Measurements from ENCODE around the gene CYFIP1. TPM values are rescaled to one million over a fixed set of nuclear protein-coding genes. Genes with fewer than 3 reads are reported as not detected.
"Not testable (repeated sequence)": the region's sequence is repeated elsewhere in the genome, so short reads cannot be mapped to it uniquely, and the experiment has no call there.

CYFIP1 gene
- total and polyA plus RNA-seq, 10 of the 15 experiments (the other 5 are each of a cell fraction or from before 2014, with no cell fraction given) = 3.5 to 46.2 (median 28.3) TPM

- no peaks in the 10 kb centered on the region for H4K20me1 ChIP-seq (ENCODE audit: control insufficient read depth, insufficient read depth)
- SMC1A ChIA-PET (ENCODE audit: uncharacterized antibody, unreplicated experiment) = no interaction called here
- no peak for FAIRE-seq
- no peak for TF ChIP-seq NR2F1 (conservative IDR thresholded peaks at IDR 0.05)
- TF ChIP-seq MEF2A (IDR thresholded peaks at IDR 0.05; ENCODE audit: insufficient read depth, low read depth, low read length) = no peak
- no peak for TF ChIP-seq ZNF622 (IDR thresholded peaks at IDR 0.05)
- no peak for TF ChIP-seq MXI1 (IDR thresholded peaks at IDR 0.05; ENCODE audit: low read depth, low read length)
- TF ChIP-seq SP1 (IDR thresholded peaks at IDR 0.05; ENCODE audit: low read depth, low read length) = no peak
- no peak for TF ChIP-seq SPI1 (IDR thresholded peaks at IDR 0.05; ENCODE audit: borderline replicate concordance, insufficient read depth, low read depth, low read length)
- no peak for TF ChIP-seq CTCF (IDR thresholded peaks at IDR 0.05 in 2 of 3, conservative IDR thresholded peaks at IDR 0.05 in 1 of 3; ENCODE audit: control insufficient read depth in 2 of 3, extremely low read depth in 1 of 3, insufficient read depth in 1 of 3, low read depth in 3 of 3, low read length in 3 of 3)
- no peak for TF ChIP-seq SMAD1 (IDR thresholded peaks at IDR 0.05; ENCODE audit: low read depth, partially characterized antibody)
- TF ChIP-seq PAX5 (IDR thresholded peaks at IDR 0.05; ENCODE audit: borderline replicate concordance, low read depth, low read length) = no peak
- no peak for TF ChIP-seq RFX5 (IDR thresholded peaks at IDR 0.05; ENCODE audit: low read depth, low read length)
- no peak for TF ChIP-seq MEF2B (IDR thresholded peaks at IDR 0.05; ENCODE audit: partially characterized antibody, poor library complexity, severe bottlenecking)
- no peaks in the 10 kb centered on the region for H3K4me1 ChIP-seq (ENCODE audit: control insufficient read depth, insufficient read depth, low read length)
- no peak overlapping the region for H3K4me2 ChIP-seq (ENCODE audit: control insufficient read depth, insufficient read depth)
- in situ Hi-C loops (cut with MboI) = no loop called here
- no peaks in the 10 kb centered on the region for H3K27me3 ChIP-seq (replicated peaks in 1 of 2; ENCODE audit: control insufficient read depth in 2 of 2, insufficient read depth in 2 of 2, low read length in 1 of 2)
- H3K9me3 ChIP-seq (replicated peaks; ENCODE audit: control insufficient read depth, insufficient read depth, low read length) = no peaks in the 10 kb centered on the region
- no peak for DNase-seq (ENCODE audit: low read depth, low spot score)
- CTCF ChIA-PET = interaction anchor here (0.7 kb wide), 1 partner anchor 41 kb away, joined by 3 read pairs; no protein-coding TSS in a partner anchor
- no peak overlapping the region for H3K9ac ChIP-seq (ENCODE audit: control insufficient read depth, insufficient read depth, low read length)
- no TSS peak for BruUV-seq (replicated peaks)
- no peak overlapping the region for H3K4me3 ChIP-seq
- H3K79me2 ChIP-seq (ENCODE audit: control insufficient read depth, insufficient read depth, low read length) = no peaks in the 10 kb centered on the region
- H3K27ac ChIP-seq (ENCODE audit: control insufficient read depth, insufficient read depth) = no peak overlapping the region
- 77% methylated on average over 6 of the region's 7 CpGs for WGBS (ENCODE audit: insufficient coverage, insufficient replicate concordance, low lambda C conversion rate, missing lambda C conversion rate)
- POLR2A ChIA-PET = no interaction called here
- RAD21 ChIA-PET (ENCODE audit: unreplicated experiment) = no interaction called here
- H2AFZ ChIP-seq (ENCODE audit: control insufficient read depth, low read depth, low read length) = no peak overlapping the region
- no peak for ATAC-seq
- H3K36me3 ChIP-seq (ENCODE audit: control insufficient read depth in 2 of 2, insufficient read depth in 2 of 2, low read length in 1 of 2) = no peaks in the 10 kb centered on the region
- intact Hi-C loops (cut with micrococcal nuclease; ENCODE audit: unreplicated experiment) = no loop called here
Observed at GRCh38 chr15:22988811-22989210, 8.6 kb upstream of the CYFIP1 start.

GRCh38 chr15:22981931-22982330, 1.8 kb upstream of the CYFIP1 start:
- H3K4me1 ChIP-seq (ENCODE audit: control insufficient read depth, insufficient read depth, low read length); in situ Hi-C loops (cut with MboI); H4K20me1 ChIP-seq (ENCODE audit: control insufficient read depth, insufficient read depth); H3K9ac ChIP-seq (ENCODE audit: control insufficient read depth, insufficient read depth, low read length); DNase-seq (ENCODE audit: low read depth, low spot score); POLR2A ChIA-PET; RAD21 ChIA-PET (ENCODE audit: unreplicated experiment); H3K4me3 ChIP-seq; H3K36me3 ChIP-seq (ENCODE audit: control insufficient read depth in 2 of 2, insufficient read depth in 2 of 2, low read length in 1 of 2); H3K9me3 ChIP-seq (replicated peaks; ENCODE audit: control insufficient read depth, insufficient read depth, low read length); intact Hi-C loops (cut with micrococcal nuclease; ENCODE audit: unreplicated experiment); ATAC-seq; SMC1A ChIA-PET (ENCODE audit: uncharacterized antibody, unreplicated experiment); BruUV-seq (replicated peaks); H2AFZ ChIP-seq (ENCODE audit: control insufficient read depth, low read depth, low read length); H3K27ac ChIP-seq (ENCODE audit: control insufficient read depth, insufficient read depth); H3K4me2 ChIP-seq (ENCODE audit: control insufficient read depth, insufficient read depth); H3K27me3 ChIP-seq (replicated peaks in 1 of 2; ENCODE audit: control insufficient read depth in 2 of 2, insufficient read depth in 2 of 2, low read length in 1 of 2); FAIRE-seq: not testable (repeated sequence)
- WGBS (ENCODE audit: insufficient coverage, insufficient replicate concordance, low lambda C conversion rate, missing lambda C conversion rate) = 88% methylated on average over 11 of the region's 11 CpGs
- CTCF ChIA-PET = interaction anchor here (0.7 kb wide), 1 partner anchor 13 kb away, joined by 3 read pairs; no protein-coding TSS in a partner anchor
- peaks cover 15% of the 10 kb centered on the region for H3K79me2 ChIP-seq (ENCODE audit: control insufficient read depth, insufficient read depth, low read length)

Measured in GM12878 (cell line).